Endothelial cell of hepatic sinusoid (primary cell): ENCODE measurements around the gene BBLN.
"Not testable (repeated sequence)": the region's sequence is repeated elsewhere in the genome, so short reads cannot be mapped to it uniquely, and the experiment has no call there.

Experiments
- in situ Hi-C: cut with HindIII; loops from 2 replicates; pipeline ENCODE4 v1.10.0; 2017; ENCODE audit warnings: low sequenced_read_pairs

BBLN gene

GRCh38 chr9:128159784-128160602 lies at the start of gene BBLN:
TSS of gene BBLN (plus strand) at chr9:128160265. CDS start at chr9:128160408, 143 bp downstream.
- in situ Hi-C loops, result no loop called here

GRCh38 chr9:128111726-128112125 lies 48.3 kb upstream of the BBLN start:
- in situ Hi-C loops, result not testable (repeated sequence)

- in situ Hi-C loops, result no loop called here
These were observed 46.3 kb upstream of the BBLN start for GRCh38 chr9:128113526-128114325.

DNA sequence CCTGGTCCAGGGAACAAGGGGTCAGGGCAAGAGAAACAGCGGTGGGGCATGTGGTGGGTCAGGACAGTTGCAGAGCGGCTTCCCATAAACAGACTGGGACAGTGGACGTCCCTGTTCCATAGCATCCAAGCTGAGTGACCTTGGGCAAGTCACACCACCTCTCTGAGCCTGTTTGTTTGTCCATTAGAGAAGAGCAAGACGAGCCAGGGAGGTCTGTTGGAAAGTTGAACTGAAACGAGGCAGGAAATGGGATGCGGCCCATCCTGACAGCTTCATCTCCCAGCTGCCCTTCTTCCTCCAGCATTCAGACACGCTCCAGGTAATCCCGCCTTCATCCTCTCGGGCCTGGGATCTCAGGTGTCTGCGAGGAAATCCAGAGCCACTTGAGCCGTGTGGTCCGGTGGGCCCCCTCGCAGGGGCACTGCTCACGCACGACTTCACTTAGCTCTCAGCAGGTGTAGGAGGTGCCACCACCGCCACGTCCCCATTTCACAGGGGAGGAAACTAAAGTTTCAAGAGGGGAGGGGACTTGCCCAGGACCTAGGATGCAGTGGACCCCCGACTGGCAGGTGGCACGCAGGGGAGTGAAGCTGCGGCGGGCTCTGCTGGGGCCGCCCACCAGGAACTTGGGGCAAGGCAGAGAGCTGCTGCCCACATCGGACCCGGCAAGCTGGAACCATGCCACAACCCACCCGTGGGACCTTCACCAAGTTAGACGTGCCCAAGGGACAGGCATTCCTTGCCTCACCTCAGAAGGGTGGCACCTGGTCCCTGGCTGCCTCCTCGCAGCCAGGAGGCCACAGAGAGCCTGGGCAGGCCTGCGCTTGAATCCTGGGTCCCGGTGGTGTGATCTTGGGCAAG lies 45.5 kb upstream of the BBLN start:
- in situ Hi-C loops, result no loop called here

GRCh38 chr9:128115187-128116103 lies 44.6 kb upstream of the BBLN start:
- in situ Hi-C loops, result no loop called here

DNA sequence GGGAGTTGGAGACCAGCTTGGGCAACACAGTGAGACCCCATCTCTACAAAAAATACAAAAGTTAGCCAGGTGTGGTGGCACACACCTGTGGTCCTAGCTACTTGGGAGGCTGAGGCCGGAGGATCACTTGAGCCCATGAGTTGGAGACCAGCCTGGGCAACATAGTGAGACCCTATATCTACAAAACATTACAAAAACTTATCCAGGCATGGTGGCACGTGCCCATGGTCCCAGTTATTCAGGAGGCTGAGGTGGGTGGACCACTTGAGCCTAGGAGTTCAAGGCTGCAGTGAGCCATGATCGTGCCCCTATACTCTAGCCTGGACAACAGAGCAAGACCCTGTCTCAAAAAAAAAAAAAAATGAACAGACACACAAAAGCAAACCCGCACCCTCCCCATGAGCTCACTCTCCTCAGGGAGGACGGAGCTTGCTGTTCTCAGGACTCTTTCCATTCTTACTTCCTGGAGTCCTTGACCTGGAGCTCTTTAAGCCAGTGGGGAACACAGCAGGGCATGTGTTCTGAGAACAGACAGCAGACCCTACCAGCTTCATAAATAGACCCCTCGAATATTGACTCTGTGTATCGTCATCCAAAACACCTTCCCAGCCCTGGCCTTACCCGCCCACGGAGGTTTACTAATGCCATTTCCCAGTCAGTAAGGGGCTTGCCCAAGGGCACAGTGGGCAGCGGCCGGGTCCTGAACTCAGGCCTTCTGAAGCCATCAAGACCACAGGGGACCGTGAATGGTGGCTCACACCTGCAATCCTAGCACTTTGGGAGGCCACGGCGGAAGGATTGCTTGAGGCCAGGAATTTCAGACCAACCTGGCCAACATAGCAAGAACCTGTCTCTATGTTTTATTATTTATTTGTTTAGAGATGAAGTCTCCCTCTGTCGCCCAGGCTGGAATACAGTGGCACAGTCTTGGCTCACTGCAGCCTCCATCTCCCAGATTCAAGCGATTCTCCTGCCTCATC lies 43.7 kb upstream of the BBLN start:
- in situ Hi-C loops, result no loop called here

- in situ Hi-C loops, result no loop called here
These were observed 42.2 kb upstream of the BBLN start for GRCh38 chr9:128117613-128118471.

DNA sequence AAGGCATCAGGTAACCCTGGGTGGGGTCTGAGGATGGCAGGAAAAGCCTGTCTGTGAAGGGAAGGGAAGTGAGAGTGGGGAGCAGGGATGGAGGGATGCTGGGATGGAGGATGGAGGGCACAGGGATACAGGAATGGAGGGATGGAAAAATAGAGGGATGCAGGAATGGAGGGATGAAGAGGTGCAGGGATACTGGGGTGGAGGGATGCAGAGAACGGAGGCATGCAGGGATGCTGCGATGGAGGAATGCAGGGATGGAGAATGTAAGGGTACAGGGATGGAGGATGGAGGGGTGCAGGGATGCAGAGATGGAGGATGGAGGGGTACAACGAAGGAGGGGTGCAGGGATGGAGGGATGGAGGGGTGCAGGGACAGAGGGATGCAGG lies 41.6 kb upstream of the BBLN start:
- in situ Hi-C loops, result no loop called here

- in situ Hi-C loops, result no loop called here
These were observed 40.9 kb upstream of the BBLN start for GRCh38 chr9:128118971-128119665.

DNA sequence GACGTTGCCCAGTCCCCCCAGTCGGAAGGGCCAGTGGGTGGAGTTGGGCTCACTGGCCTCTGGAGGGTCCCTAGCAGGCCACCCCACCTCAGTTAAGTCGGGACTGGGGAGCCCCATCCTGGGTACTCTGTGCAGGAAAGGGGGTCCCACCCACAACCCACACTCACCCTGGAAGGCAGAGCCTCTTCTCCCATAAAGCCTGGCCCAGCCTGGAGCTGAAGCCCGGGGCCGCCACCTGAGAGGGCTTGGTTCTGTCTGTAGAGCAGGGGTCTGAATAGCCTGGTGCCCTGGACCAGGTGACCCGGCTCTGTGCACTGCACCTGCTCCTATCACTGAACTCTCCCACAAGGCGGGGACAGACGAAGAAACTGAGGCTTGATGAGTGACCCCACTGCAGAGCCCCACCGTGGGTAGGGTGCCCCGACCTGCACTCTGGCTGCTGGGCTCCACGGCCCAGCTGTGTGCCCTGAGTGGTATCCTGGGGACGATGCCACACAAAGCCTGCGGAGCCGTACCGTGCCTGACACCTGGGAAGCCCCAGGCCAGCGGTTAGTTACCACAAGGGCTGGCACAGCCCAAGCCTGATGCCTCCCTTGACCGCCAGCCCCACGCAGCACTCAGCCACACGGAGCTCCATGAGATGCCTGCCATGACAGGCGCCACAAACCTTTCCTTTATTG lies 39.9 kb upstream of the BBLN start:
- in situ Hi-C loops, result no loop called here

DNA sequence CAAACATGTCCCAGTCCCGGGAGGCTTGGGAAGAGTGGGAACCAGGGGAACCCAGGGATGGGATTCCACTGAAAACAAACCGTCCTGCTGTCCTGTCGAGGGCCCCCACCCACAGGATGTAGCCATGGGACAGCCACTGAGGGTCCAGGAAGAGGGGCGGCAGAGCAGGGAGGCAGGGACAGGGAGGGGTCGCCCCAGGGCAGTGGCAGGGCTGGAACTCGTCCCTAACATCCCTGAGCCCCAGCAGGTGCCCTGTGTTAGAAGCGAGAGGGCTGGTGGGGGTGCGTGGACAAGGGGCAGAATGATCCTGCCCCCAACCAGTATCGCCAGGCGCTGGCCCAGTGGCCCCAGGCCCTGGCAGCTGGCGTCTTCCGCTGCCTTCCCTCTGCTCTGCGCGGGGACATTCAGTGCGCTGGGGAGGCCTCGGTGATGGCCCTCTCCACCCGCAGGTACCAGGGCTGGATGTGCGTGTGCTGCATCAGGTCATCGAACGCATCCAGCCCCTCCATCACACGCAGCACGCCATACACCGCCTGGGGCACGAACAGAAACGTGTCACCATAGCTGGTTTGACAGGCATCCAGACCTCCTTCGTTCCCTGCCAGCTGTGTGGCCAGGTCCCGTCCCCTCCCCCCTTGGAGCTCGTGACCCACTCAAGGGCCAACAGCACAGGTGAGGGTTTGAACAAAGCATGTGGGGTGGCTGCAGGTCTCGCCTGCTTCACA lies 39.2 kb upstream of the BBLN start:
- in situ Hi-C loops, result no loop called here

- in situ Hi-C loops, result no loop called here
These were observed 38.6 kb upstream of the BBLN start for GRCh38 chr9:128121466-128121810.

DNA sequence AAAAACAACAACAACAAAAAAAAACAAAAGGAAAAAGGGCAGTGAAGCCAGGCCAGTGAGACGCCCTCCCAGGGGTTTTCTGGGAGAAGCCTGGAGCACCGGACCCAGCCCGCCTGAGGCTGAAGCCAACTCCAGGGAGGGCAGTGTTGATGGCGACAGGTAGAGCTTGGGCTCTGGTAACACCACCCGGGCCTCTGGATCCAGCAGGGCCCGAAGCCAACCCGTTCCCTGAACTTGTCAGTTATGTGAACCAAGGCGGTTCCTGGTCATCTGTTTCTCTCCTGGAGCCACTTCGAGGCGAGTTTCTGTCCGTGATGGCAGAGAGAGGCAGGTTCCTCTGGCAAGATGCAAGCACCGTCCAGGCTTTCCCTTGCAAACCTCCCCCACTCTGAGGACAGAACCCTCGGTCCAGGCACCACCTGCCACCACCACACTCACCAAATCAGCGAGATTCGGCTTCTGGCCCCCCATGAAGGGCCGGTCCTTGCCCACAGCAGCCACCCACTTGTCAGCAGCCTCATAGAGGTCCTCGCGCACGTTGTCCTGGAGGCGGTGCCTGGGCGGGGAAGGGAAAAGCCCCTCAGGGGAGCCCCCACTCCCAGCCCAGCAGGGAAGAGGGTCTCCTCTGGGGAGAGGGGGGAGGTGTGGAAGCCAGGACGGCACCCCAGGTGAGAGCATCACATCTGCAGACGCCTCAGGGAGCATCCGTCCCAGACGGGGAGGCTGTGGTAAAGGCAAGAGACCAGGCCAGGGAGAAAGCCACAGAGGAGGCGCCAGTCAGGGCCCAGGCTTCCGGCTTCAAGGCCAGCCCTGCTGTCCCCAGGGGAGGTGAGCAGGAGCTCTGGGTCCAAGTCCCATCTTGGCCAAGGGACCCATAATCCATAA lies 37.9 kb upstream of the BBLN start:
- in situ Hi-C loops, result no loop called here

DNA sequence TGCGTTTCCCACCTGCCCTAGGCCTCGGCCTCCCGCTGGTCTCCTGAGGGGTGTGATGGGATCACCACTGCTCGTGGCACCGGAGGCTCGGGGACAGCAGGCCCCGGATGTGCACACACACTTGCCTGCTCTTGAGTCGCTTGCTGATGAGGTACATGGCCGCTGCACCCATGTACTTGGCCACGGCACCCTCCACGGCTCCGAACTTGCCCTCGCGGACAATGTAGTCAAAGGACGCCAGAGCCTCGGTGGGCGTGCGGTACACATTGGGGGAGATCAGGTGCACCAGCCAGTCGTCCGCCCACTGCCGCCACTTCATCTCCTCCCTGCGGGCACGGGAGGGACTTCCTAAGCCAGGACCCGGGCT lies 37.3 kb upstream of the BBLN start:
- in situ Hi-C loops, result no loop called here

DNA sequence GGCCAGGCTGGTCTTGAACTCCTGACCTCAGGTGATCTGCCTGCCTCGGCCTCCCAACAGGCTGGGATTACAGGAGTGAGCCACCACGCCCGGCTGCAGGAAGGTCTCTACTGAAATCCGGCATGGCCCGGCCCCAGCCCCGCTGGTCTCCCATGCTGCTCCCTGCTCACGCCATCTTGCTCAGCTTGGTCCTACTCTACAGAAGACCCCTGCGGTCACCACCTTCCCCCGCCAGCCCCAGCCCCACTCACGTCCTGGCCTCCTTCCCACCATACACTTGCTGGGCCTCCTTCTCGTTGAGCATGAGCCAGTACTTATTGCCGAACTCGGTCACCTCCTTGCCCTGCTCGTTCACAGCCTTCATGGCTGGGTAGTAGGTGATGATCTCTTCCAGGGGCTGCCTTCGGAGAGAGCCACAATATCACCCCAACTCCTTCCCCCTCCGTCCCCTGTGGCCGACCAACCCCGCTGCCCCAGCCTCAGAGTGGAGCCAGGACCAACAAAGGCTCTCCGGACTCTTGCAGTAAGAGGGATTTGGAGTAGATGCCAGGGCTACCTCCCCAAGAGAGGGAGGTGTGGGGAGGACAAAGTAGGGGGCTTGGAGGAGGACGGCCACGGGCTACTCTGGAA lies 36.5 kb upstream of the BBLN start:
- in situ Hi-C loops, result no loop called here
